Measurements from ENCODE around the gene CHRND.

DNA sequence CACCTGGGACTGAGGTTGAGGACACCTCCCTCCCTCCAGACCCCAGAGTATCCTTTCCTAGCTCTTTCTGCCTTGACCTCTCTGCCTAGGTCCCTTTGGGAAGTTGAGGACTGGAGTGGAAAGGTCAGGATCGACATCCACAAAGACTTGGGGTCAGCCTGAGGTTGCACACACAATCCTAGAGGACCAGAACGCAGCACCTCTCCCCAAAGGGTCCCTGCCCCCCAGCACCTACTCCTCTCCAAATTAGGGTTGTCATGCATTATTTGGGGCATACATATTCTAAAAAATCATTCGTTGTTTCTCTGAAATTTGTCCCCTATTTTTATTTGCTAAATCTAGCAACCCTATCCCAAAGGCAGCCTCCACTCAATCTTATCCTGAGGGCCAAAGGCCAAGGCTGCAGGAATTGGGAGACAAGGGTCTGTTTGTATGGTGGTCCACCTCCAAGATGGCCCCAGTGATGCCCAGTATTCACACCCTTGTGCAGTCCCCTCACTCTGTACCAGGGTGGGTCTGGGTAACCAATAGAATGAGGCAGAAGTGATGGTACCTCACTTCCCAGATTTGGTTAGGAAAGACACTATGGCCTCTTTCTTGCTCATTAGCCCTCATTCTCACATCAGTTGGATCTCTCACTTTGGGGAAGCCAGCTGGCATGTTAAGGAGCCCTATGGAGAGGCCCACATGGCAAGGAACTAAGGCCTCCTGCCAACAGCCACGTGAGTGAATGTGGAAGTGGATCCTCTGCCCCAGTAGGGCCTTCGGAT is 10.0 kb downstream of the CHRND start:
- no peak for TF ChIP-seq POLR2A (IDR thresholded peaks at IDR 0.05)
- TF ChIP-seq, protein P1, sequence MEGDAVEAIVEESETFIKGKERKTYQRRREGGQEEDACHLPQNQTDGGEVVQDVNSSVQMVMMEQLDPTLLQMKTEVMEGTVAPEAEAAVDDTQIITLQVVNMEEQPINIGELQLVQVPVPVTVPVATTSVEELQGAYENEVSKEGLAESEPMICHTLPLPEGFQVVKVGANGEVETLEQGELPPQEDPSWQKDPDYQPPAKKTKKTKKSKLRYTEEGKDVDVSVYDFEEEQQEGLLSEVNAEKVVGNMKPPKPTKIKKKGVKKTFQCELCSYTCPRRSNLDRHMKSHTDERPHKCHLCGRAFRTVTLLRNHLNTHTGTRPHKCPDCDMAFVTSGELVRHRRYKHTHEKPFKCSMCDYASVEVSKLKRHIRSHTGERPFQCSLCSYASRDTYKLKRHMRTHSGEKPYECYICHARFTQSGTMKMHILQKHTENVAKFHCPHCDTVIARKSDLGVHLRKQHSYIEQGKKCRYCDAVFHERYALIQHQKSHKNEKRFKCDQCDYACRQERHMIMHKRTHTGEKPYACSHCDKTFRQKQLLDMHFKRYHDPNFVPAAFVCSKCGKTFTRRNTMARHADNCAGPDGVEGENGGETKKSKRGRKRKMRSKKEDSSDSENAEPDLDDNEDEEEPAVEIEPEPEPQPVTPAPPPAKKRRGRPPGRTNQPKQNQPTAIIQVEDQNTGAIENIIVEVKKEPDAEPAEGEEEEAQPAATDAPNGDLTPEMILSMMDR (IDR thresholded peaks at IDR 0.05), result no peak
